SK-N-SH treated with all-trans-retinoic acid at 6 μM for 48 hours (cell line): Measurements from ENCODE around the gene CFAP52.

Experiments used
- ATAC-seq: fragments of 200-7000 bp; cut with Tn5 transposase; 3 replicates; pipeline ENCODE4 v1.9.1; 2020; ENCODE audit warnings: mild to moderate bottlenecking, moderate library complexity
- ARNTL ChIP-seq: fragments of 450-650 bp; formaldehyde crosslinking; IDR thresholded peaks from 2 replicates; pipeline ENCODE4 v1.5.0; 2020; ENCODE audit warnings: low read depth, mild to moderate bottlenecking, moderate library complexity, borderline replicate concordance
- CREB5 ChIP-seq: fragments of 250-450 bp; sonication (Bioruptor Pico); IDR thresholded peaks from 2 replicates; pipeline ENCODE4 v1.5.1; 2020; ENCODE audit warnings: low read depth, mild to moderate bottlenecking, moderate library complexity
- CSDC2 ChIP-seq: fragments of 250-450 bp; sonication (Bioruptor Pico); IDR thresholded peaks from 2 replicates; pipeline ENCODE4 v1.5.0; 2020; ENCODE audit warnings: mild to moderate bottlenecking, moderate library complexity
- CSRNP3 ChIP-seq: fragments of 250-450 bp; sonication (Bioruptor Pico); IDR thresholded peaks from 2 replicates; pipeline ENCODE4 v1.5.1; 2021; ENCODE audit warnings: mild to moderate bottlenecking, moderate library complexity
- ESRRG ChIP-seq: fragments of 250-450 bp; sonication (Bioruptor Pico); IDR thresholded peaks from 2 replicates; pipeline ENCODE4 v1.6.1; 2021; ENCODE audit warnings: mild to moderate bottlenecking
- GLIS3 ChIP-seq: fragments of 250-450 bp; sonication (Bioruptor Pico); IDR thresholded peaks from 2 replicates; pipeline ENCODE4 v1.5.0; 2020; ENCODE audit warnings: mild to moderate bottlenecking, moderate library complexity
- ISL1 ChIP-seq: fragments of 250-450 bp; sonication (Bioruptor Pico); IDR thresholded peaks from 2 replicates; pipeline ENCODE4 v2.1.2; 2022; ENCODE audit warnings: mild to moderate bottlenecking, moderate library complexity
- OSR1 ChIP-seq: fragments of 250-450 bp; sonication (Bioruptor Pico); IDR thresholded peaks from 2 replicates; pipeline ENCODE4 v1.8.0; 2022; ENCODE audit warnings: moderate library complexity, mild to moderate bottlenecking, inconsistent platforms
- PATZ1 ChIP-seq: fragments of 250-450 bp; sonication (Bioruptor Pico); IDR thresholded peaks from 2 replicates; pipeline ENCODE4 v1.8.0; 2020; ENCODE audit warnings: mild to moderate bottlenecking, moderate library complexity, borderline replicate concordance
- POU6F1 ChIP-seq: fragments of 250-450 bp; sonication (Bioruptor Pico); IDR thresholded peaks from 2 replicates; pipeline ENCODE4 v1.8.0; 2021; ENCODE audit warnings: low read depth, mild to moderate bottlenecking, moderate library complexity, borderline replicate concordance
- PPARA ChIP-seq: fragments of 250-450 bp; sonication (Bioruptor Pico); IDR thresholded peaks from 2 replicates; pipeline ENCODE4 v1.5.0; 2020; ENCODE audit warnings: mild to moderate bottlenecking, borderline replicate concordance
- RARB ChIP-seq: fragments of 250-450 bp; sonication (Bioruptor Pico); IDR thresholded peaks from 2 replicates; pipeline ENCODE4 v1.8.0; 2021; ENCODE audit warnings: mild to moderate bottlenecking, moderate library complexity
- SNAI2 ChIP-seq: fragments of 250-450 bp; sonication (Bioruptor Pico); IDR thresholded peaks from 2 replicates; pipeline ENCODE4 v1.5.0; 2020; ENCODE audit warnings: mild to moderate bottlenecking, moderate library complexity
- TCF4 ChIP-seq: fragments of 250-450 bp; sonication (Bioruptor Pico); IDR thresholded peaks from 2 replicates; pipeline ENCODE4 v1.8.0; 2021; ENCODE audit warnings: mild to moderate bottlenecking, moderate library complexity, borderline replicate concordance
- TOX ChIP-seq: fragments of 250-450 bp; sonication (Bioruptor Pico); IDR thresholded peaks from 2 replicates; pipeline ENCODE4 v1.8.0; 2021; ENCODE audit warnings: mild to moderate bottlenecking, moderate library complexity, borderline replicate concordance
- ZFP3 ChIP-seq: fragments of 250-450 bp; sonication (Bioruptor Pico); IDR thresholded peaks from 2 replicates; pipeline ENCODE4 v1.5.0; 2020; ENCODE audit warnings: mild to moderate bottlenecking, moderate library complexity
- ZFP30 ChIP-seq: fragments of 450-650 bp; formaldehyde crosslinking; IDR thresholded peaks from 2 replicates; pipeline ENCODE4 v1.5.0; 2022; ENCODE audit warnings: mild to moderate bottlenecking, moderate library complexity
- ZNF8 ChIP-seq: fragments of 450-650 bp; formaldehyde crosslinking; IDR thresholded peaks from 2 replicates; pipeline ENCODE4 v1.5.0; 2020; ENCODE audit warnings: mild to moderate bottlenecking, moderate library complexity

CFAP52 gene

GRCh38 chr17:9671559-9671958, 95.1 kb downstream of the CFAP52 start (continued):
- TF ChIP-seq ZFP30 (CRISPR knock-in tag) (no peak), PPARA (no peak), PATZ1 (CRISPR knock-in tag) (no peak)

- TF ChIP-seq PATZ1 (CRISPR knock-in tag) (no peak), GLIS3 (no peak), OSR1 (CRISPR knock-in tag) (no peak), CSRNP3 (no peak), POU6F1 (no peak), ZFP3 (CRISPR knock-in tag) (no peak), TOX (no peak)
- no peak for ATAC-seq
Measured at GRCh38 chr17:9672266-9672665, 95.8 kb downstream of the CFAP52 start.

- no peak for ATAC-seq
- TF ChIP-seq ISL1 (CRISPR knock-in tag) (no peak), ESRRG (CRISPR knock-in tag) (no peak), POU6F1 (no peak), PPARA (no peak), CREB5 (no peak), ARNTL (no peak), CSDC2 (CRISPR knock-in tag) (no peak), GLIS3 (no peak), SNAI2 (CRISPR knock-in tag) (no peak), RARB (CRISPR knock-in tag) (no peak), PATZ1 (CRISPR knock-in tag) (no peak), ZNF8 (no peak)
Measured at GRCh38 chr17:9672691-9673090, 96.2 kb downstream of the CFAP52 start.

- ATAC-seq = 0 out of 3 replicates have a peak, but pooled peaks have one; percentile 28
- no peak for TF ChIP-seq CREB5
- no peak for TF ChIP-seq RARB (CRISPR knock-in tag)
- no peak for TF ChIP-seq ARNTL
- TF ChIP-seq ZFP3 (CRISPR knock-in tag) = no peak
- TF ChIP-seq POU6F1 = no peak
- TF ChIP-seq ESRRG (CRISPR knock-in tag) = no peak
- TF ChIP-seq TCF4 = no peak
- TF ChIP-seq CSDC2 (CRISPR knock-in tag) = no peak
- TF ChIP-seq SNAI2 (CRISPR knock-in tag) = no peak
- TF ChIP-seq CSRNP3 = no peak
Measured at GRCh38 chr17:9676084-9676483, 99.6 kb downstream of the CFAP52 start.
